22Rv1 (cell line): ENCODE measurements around the gene PODN.

Experiments used
- H3K27ac ChIP-seq: fragments of 450-650 bp; 2 replicates; pipeline ENCODE4 v1.5.1; 2017
- CTCF ChIP-seq: fragments of 450-650 bp; IDR thresholded peaks from 2 replicates; pipeline ENCODE4 v1.5.1; 2017; ENCODE audit warnings: mild to moderate bottlenecking
- ZFX ChIP-seq: fragments of 450-650 bp; IDR thresholded peaks from 2 replicates; pipeline ENCODE4 v1.6.1; 2017; ENCODE audit warnings: antibody characterized with exemption, borderline replicate concordance

PODN gene

DNA sequence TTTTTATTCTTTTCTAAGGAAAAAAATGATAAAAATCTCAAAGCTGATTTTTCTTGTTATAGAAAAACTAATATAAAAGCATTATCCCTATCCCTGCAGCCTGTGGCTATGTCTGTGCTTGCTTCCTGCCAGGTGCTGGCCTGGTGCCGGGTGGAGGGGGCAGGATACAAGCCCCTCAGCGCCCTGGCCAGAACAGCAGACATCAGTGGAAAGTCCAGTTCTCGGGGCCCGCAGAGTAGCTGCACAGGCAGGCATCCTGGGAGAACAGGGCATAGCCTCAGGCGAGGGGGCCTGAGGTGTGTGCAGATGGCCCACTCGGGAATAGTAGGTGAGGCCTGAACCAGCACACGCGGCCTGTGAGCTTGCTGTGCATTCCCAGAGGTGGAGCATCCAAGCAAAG, 23.4 kb downstream of the PODN start:
- TF ChIP-seq CTCF (no peak), ZFX (no peak)

DNA sequence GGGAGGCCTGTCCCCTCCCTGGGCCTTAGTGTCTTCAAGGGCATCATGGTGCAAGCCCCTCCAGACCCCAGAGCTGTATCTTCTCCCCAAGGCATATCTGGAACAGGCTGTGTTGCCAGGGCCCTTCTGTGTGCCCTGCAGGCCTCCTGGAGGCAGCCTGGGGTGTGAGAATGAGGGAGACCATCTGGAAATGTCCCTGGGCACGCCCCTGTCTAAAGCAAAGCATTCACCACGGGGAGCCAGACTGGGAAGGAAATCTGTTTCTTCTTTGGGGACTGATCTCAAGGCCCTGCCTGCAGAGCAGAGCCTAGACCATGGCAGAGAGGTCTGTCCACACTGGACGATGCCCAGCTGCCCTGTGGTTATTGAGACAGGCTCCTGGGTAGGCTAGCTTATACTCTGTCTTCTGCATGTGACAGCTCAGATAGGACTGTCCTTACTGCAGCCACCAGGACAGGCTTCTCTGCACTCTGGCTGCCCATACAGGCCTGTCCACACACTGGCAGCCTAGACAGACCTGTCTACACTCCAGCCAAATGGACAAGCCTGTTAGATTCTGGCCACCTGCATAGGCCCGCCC, 24.6 kb downstream of the PODN start:
- TF ChIP-seq CTCF = no peak
- no peak for TF ChIP-seq ZFX

More for the DNA sequence above, 23.4 kb downstream of the PODN start:
- no peak overlapping the region for H3K27ac ChIP-seq

GRCh38 chr1:53087332-53088285, 25.6 kb downstream of the PODN start:
- TF ChIP-seq CTCF (no peak), ZFX (no peak)
- H3K27ac ChIP-seq = no peak overlapping the region

More for the DNA sequence above, 24.6 kb downstream of the PODN start:
- no peak overlapping the region for H3K27ac ChIP-seq

DNA sequence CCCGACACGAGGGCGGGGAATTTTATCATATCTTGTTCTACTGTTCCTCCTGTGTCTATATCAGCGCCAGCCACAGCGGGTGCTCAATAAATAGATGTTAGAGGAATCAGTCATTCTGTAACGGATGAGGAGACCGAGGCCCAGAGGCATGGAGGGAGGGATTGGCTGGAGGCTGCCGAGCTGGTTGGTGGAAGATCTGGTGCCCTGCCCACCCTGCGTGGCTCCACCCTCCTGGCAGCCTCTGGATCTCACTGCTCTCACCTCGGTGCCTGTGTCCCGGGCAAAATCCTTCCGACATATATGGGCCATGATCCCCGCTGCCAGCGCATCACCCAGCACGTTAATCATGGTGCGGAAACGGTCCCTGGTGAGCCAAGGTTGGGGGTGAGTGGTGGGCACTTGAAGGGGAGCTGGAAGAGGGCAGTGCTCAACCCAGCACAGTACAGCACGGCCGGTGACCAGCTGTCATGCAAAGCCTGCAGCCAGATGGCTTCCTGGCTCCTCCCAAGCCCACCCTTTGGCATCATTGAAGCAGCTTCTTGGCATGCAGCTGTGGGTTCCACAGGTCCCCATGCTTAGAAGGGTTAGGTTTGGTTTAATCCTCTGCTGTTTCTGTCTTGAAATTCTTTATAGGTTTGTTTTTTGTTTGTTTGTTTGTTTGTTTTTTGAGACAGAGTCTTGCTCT, 26.7 kb downstream of the PODN start:
- no peak overlapping the region for H3K27ac ChIP-seq
- TF ChIP-seq CTCF (no peak), ZFX (no peak)

GRCh38 chr1:53089478-53090226, 27.6 kb downstream of the PODN start:
- no peak for TF ChIP-seq ZFX
- TF ChIP-seq CTCF = no peak
- no peak overlapping the region for H3K27ac ChIP-seq

DNA sequence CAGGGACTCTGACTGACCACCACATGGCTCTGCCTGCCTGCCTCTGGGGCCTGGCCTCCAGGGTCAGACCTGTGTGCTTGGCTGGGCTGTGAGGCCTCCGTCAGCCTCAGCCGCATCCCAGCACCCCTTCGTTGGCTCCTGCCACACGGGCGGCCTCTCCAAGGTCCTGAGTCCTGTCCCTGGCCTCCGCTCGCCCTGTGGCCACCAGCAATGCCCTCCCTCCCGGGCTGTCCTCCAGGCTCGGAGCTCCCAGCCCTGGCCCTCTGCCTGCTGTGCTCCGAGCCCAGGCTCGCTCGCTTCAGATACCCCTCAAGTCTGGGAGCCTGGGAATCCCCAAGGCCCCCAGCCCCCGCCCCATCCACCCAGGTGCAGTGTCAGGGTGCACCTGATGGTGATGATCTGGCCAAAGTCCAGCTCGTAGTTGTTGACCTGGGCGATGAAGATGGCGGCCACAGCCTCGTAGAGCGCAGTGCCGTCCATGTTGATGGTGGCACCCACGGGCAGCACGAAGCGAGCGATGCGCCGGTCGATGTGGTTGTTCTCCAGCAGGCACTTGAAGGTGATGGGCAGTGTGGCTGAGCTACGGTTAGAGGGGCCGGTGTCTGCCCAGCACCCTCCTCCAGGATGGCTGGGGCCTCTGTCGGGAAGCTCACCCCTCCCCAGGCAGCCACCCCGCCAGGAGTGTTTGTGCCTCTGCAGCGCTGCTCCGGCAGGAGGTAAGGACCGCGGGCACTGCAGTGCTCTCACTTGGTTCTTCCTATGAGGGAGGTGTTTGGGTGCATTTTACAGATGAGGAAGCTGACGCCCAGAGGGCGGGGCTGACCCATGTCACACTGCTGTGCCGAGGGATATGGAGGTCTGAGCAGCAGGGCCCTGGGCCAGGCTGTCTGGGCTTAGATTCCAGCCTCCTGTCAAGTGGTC, 28.5 kb downstream of the PODN start:
- TF ChIP-seq ZFX = no peak
- no peak for TF ChIP-seq CTCF
- H3K27ac ChIP-seq = no peak overlapping the region
